Effector memory CD4-positive, alpha-beta T cell (primary cell): Measurements from ENCODE around the gene SUMO4.

Source experiments
- DNase-seq, 3 donors: peaks; one replicate each; pipeline ENCODE4 v3.0.0-alpha.2; 2020
- H3K27ac ChIP-seq: 2 replicates; pipeline ENCODE4 v1.7.0; 2013; ENCODE audit warnings: mild to moderate bottlenecking, low read length, moderate library complexity; ENCODE audit not compliant: insufficient read depth, poor library complexity, severe bottlenecking
- H3K27me3 ChIP-seq: replicated peaks from 2 replicates; pipeline ENCODE4 v1.7.0; 2013; ENCODE audit warnings: mild to moderate bottlenecking, low read length; ENCODE audit not compliant: insufficient read depth, control insufficient read depth, poor library complexity, severe bottlenecking
- H3K36me3 ChIP-seq: 2 replicates; pipeline ENCODE4 v1.7.0; 2013; ENCODE audit warnings: mild to moderate bottlenecking, low read length, moderate library complexity; ENCODE audit not compliant: control insufficient read depth, insufficient read depth
- H3K4me1 ChIP-seq: 2 replicates; pipeline ENCODE4 v1.7.0; 2013; ENCODE audit warnings: low read length, mild to moderate bottlenecking; ENCODE audit not compliant: control insufficient read depth, insufficient read depth, poor library complexity, severe bottlenecking
- H3K4me3 ChIP-seq: 2 replicates; pipeline ENCODE4 v1.7.0; 2013; ENCODE audit warnings: low read length, low read depth, mild to moderate bottlenecking; ENCODE audit not compliant: insufficient read depth, poor library complexity, severe bottlenecking
- H3K9me3 ChIP-seq: 2 replicates; pipeline ENCODE4 v1.7.0; 2013; ENCODE audit warnings: mild to moderate bottlenecking, low read length, moderate library complexity; ENCODE audit not compliant: control insufficient read depth

SUMO4 gene

DNA sequence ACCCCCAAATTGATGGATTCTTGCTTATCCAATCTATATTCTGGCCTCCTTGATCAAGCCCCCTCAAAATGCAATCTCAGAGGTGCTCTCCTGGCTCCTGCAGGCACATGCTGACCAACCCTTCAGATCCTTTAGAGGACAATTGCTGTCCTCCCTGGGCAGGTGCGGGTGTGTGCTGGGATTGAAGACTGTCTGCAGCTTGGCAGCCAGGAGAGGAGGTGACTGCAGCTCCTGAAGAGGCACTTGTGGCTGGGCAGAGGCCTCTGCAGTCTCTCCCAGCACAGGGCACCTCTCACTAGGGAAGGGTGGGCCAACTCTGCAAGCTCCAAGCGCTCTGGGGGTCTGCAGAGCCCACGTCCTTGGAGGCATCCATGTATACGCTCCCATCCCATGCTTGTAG lies 28.5 kb downstream of the SUMO4 start:
- Histone ChIP-seq H3K9me3 (no peaks in the 10 kb centered on the region), H3K27ac (no peak overlapping the region), H3K4me3 (no peak overlapping the region), H3K27me3 (no peaks in the 10 kb centered on the region), H3K4me1 (no peaks in the 10 kb centered on the region), H3K36me3 (no peaks in the 10 kb centered on the region)
- no peak for DNase-seq

DNA sequence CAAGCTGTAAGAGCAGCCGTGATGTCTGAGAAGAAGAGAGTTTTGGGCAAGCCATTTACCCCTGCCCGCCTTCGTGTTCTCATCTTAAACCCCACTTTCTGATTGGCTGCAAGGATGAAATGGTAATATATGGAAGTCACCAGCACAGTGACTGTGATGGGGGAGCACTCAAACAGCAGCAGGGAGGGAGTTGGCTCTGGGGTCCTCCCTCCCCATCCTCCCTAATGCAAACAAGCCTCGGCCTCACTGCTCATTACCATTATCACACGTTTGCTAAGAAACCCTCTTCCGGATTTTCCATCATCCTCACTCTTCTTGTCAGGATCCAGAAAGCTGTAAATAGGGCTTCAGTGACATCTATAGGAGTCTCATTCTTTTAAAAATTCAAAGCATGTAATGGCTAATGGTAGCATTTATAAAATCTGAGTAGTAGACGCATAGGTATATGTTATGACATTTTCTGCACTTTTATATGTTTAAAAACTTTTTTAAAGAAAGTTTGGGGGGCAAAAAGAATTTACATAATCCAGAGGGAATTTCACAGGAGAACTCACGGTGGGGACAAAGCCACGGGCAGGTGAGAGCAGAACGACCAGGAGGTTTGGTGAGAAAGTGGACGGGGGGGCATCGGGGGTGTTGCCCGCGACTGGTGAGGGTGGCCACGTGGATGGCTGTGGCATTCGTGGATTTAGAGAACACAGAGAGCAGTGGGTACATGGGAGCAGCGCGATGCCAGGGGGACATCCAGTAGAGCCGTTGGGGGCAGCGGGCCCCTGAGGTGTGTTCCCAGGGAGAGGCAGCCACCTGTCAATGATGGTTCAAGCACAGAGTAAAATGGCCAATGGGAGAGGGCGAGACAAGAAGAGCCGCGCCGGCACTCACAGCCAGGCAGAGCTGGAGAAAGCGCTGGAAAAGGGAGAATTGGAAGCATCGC lies 29.6 kb downstream of the SUMO4 start:
- no peaks in the 10 kb centered on the region for H3K36me3 ChIP-seq
- DNase-seq, result no peak

DNA sequence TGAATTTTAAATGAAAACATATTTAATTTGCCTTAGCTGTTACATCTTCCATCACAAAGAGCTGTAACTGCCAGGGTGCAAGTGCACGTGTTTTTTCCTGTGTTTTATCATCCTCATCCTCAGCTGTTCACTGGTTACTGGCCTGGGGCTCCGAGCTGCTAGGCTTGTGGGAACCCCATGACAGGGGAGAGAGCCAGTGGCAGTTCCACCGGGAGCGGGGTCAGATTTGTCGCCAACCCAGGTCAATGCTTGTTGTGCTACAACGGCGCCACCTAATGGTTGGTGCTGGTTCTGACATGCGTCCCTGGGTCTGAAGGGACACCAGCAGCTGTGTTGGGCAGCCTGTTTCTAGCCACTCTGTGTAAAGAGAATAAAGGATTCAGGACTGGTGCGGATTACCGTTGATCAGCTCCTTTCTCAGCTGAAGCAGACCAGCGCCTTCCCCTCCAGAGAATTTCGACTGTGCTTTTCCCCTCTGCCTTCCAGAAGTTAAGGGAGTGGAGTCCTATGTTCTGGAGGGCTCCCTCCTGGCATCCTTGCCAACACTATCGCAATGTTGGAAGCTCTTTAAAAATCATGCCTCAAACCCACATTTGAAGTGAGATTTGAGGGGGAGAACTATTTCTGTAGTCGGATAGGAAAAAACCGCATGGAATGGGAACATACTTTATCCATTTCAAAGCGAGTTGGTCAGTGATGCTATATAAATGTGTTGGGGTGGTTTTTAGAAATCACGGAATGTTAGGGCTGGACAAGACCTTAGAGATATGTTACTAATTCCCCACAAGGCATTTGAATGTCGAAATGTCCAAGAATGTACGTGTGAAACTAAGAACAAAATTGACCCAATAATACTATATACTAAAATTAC lies 32.1 kb downstream of the SUMO4 start:
- Histone ChIP-seq H3K9me3 (no peaks in the 10 kb centered on the region), H3K4me3 (peak overlapping the region; percentile 34), H3K27me3 (no peaks in the 10 kb centered on the region)

More for the DNA sequence above, 29.6 kb downstream of the SUMO4 start:
- Histone ChIP-seq H3K27me3 (no peaks in the 10 kb centered on the region), H3K9me3 (no peaks in the 10 kb centered on the region), H3K4me1 (no peaks in the 10 kb centered on the region), H3K4me3 (no peak overlapping the region), H3K27ac (no peak overlapping the region)

DNA sequence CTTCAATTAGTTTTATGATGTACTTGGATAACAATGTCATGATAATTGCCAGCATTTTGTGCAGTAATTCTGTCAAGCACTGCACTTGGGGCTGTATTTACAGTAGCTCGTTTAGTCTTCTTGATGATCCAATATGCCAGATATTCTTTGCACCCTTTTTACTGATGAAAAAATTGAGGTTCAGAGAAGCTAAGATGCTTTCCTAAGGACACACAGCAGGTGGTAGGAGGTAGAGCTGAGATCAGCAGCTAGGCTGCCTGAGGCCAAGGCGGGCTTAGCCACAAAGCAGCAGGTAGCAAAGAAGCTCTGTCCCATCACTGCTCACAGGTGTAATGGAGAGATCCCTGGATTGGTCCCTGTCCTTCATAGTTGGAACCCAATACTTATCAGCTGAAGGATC lies 33.3 kb downstream of the SUMO4 start:
- H3K4me1 ChIP-seq, result no peaks in the 10 kb centered on the region
- no peaks in the 10 kb centered on the region for H3K27me3 ChIP-seq
- no peaks in the 10 kb centered on the region for H3K9me3 ChIP-seq
- no peaks in the 10 kb centered on the region for H3K36me3 ChIP-seq
- H3K27ac ChIP-seq, result no peak overlapping the region
- no peak overlapping the region for H3K4me3 ChIP-seq
- no peak for DNase-seq

More for the DNA sequence above, 32.1 kb downstream of the SUMO4 start:
- Histone ChIP-seq H3K27ac (no peak overlapping the region), H3K4me1 (no peaks in the 10 kb centered on the region), H3K36me3 (no peaks in the 10 kb centered on the region)
- peak; percentile 72 to 84 (median 74) for DNase-seq

DNA sequence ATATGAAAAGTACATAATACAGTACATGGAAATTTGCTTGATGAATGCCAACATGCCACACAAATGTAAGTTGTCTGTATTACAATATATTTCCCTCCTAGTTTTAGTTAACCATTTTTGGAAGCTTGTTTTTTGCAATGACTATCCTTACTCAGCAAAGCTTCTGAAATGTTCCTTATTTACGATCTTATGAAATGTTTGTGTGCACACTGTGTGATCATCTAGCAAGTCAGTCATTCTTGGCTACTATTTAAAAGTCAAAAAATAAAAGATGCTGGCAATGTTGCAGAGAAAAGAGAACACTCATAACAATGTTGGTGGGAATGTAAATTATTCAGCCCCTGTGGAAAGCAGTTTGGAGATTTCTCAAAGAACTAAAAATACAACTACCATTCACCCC lies 33.8 kb downstream of the SUMO4 start:
- no peaks in the 10 kb centered on the region for H3K9me3 ChIP-seq
- H3K27me3 ChIP-seq, result no peaks in the 10 kb centered on the region
- no peak for DNase-seq
- no peak overlapping the region for H3K27ac ChIP-seq
- no peaks in the 10 kb centered on the region for H3K36me3 ChIP-seq
- H3K4me3 ChIP-seq, result no peak overlapping the region
- no peaks in the 10 kb centered on the region for H3K4me1 ChIP-seq

DNA sequence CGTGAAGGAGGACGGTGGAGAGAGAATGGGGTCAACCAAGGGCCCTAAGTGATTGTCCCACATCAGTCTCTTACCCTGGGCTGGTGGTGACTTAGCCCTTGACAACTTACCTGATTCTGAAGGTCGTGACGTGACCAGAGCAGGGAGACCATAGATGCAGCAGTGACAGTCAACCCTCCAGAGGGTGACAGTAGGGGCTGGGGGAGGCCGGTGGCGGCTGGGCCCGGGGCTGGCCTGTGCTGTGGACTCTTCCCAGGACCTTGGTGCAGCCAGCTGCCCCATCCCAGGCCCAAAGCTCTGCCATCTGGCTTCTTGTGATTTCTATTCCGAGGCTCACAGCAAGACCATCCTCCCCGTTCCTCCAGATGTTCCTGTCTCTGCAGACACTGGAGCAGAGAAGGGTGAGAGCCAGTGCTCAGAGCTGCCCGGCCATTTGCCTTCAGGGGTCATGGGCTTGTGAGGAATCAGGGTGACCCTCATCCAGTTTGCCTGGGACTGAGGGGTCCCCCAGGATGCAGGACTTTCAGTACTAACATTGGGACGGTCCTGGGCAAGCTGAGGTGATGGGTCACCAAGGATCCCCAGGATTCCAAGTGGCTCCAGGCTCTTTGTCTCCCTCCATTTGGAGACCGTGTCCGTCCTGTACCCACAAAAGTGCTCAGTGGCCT lies 36.0 kb downstream of the SUMO4 start:
- DNase-seq, result no peak
- Histone ChIP-seq H3K4me3 (no peak overlapping the region), H3K9me3 (no peaks in the 10 kb centered on the region), H3K27me3 (no peaks in the 10 kb centered on the region), H3K27ac (no peak overlapping the region), H3K36me3 (no peaks in the 10 kb centered on the region), H3K4me1 (no peaks in the 10 kb centered on the region)

DNA sequence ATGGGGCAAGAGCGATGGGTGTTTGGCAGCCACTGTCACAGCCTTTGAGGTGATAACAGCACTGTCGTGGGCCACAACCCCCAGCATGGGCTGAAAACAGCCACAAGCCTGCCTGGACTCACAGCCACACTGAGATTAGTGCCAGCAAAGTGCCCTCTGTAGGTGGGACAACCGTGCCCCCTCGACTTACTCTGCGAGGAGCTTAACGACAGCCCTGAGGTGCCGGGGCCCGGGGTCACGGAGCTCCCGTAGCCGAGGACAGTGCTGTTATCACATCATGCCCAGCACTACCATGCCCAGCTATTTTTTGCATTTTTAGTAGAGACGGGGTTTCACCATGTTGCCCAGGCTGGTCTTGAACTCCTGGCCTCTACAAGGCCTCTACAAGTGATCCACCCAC lies 36.6 kb downstream of the SUMO4 start:
- H3K4me1 ChIP-seq, result no peaks in the 10 kb centered on the region
- no peak for DNase-seq
- H3K27ac ChIP-seq, result no peak overlapping the region
- H3K4me3 ChIP-seq, result no peak overlapping the region
- H3K27me3 ChIP-seq, result no peaks in the 10 kb centered on the region
- H3K9me3 ChIP-seq, result no peaks in the 10 kb centered on the region
- H3K36me3 ChIP-seq, result no peaks in the 10 kb centered on the region

DNA sequence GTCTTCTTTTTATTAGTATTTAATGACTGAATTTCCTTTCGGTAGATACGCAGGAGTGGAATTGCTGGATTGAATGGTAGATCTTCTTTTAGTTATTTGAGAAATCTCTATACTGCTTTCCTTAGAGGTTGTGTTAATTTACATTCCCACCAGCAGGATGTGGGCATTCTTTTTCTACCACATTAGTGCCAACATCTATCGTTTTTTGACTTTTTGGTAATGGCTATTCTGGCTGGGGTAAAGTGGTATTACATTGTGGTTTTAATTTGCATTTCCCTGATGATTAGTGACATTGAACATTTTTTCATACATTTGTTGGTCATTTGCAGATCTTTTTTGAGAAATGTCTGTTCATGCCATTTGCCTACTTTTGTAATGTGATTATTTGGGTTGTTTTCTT lies 37.1 kb downstream of the SUMO4 start:
- Histone ChIP-seq H3K27ac (no peak overlapping the region), H3K36me3 (no peaks in the 10 kb centered on the region)
- no peak for DNase-seq

DNA sequence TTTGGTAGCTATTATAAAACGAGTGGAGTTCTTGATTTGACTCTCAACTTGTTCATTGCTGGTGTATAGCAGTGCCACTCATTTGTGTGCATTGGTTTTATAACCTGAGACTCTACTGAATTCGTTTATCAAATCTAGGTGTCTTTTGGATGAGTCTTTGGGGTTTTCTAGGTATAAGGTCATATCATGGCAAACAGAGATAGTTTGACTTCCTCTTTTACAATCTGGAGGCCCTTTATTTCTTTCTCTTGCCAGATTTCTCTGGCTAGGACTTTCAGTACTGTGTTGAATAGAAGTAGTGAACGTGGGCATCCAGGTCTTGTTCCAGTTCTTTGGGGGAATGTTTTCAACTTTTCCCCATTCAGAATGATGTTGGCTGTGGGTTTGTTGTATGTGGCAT lies 38.8 kb downstream of the SUMO4 start:
- H3K27ac ChIP-seq, result no peak overlapping the region
- no peaks in the 10 kb centered on the region for H3K27me3 ChIP-seq

More for the DNA sequence above, 37.1 kb downstream of the SUMO4 start:
- Histone ChIP-seq H3K9me3 (no peaks in the 10 kb centered on the region), H3K4me3 (no peak overlapping the region), H3K27me3 (no peaks in the 10 kb centered on the region), H3K4me1 (no peaks in the 10 kb centered on the region)

More for the DNA sequence above, 38.8 kb downstream of the SUMO4 start:
- Histone ChIP-seq H3K9me3 (no peaks in the 10 kb centered on the region), H3K4me1 (no peaks in the 10 kb centered on the region), H3K36me3 (no peaks in the 10 kb centered on the region), H3K4me3 (no peak overlapping the region)
- DNase-seq, result no peak
